Keratinocyte (primary cell): ENCODE measurements around the gene SCRT2. TPM values are rescaled to one million over a fixed set of nuclear protein-coding genes. Genes with fewer than 3 reads are reported as not detected.

Experiments
- DNase-seq: peaks from one replicate; pipeline ENCODE4 v3.0.0-alpha.2; 2011; ENCODE audit warnings: low read depth, missing footprints, low spot score
- FAIRE-seq: peaks from 2 replicates; lab custom pipeline; 2011; peaks lifted over from hg19 to GRCh38; lab: Jason Lieb, UNC
- H2AFZ ChIP-seq: 2 replicates; pipeline ENCODE4 v1.6.0; 2012; ENCODE audit warnings: low read length, control low read depth, inconsistent platforms; ENCODE audit not compliant: control insufficient read depth
- H3K27ac ChIP-seq: 2 replicates; pipeline ENCODE4 v1.5.1; 2011; ENCODE audit warnings: low read length; ENCODE audit not compliant: control insufficient read depth, insufficient read depth
- H3K27me3 ChIP-seq: 3 replicates; pipeline ENCODE4 v1.6.0; 2011; ENCODE audit warnings: low read length; ENCODE audit not compliant: control insufficient read depth, insufficient read depth; ENCODE audit errors: extremely low read depth
- H3K36me3 ChIP-seq, 2 experiments: 2 replicates in 1 of 2; 3 replicates in 1 of 2; pipeline ENCODE4 v1.5.1; 2011; ENCODE audit warnings: low read length in 2 of 2, mild to moderate bottlenecking in 1 of 2; ENCODE audit not compliant: control insufficient read depth in 2 of 2, insufficient read depth in 2 of 2; ENCODE audit errors: extremely low read depth in 1 of 2
- H3K4me1 ChIP-seq: 3 replicates; pipeline ENCODE4 v1.5.1; 2011; ENCODE audit warnings: low read length; ENCODE audit not compliant: control insufficient read depth, insufficient read depth; ENCODE audit errors: extremely low read depth
- H3K4me2 ChIP-seq: 3 replicates; pipeline ENCODE4 v1.6.0; 2011; ENCODE audit warnings: low read depth, low read length; ENCODE audit not compliant: control insufficient read depth, insufficient read depth; ENCODE audit errors: extremely low read depth
- H3K4me3 ChIP-seq, 3 experiments: fragments of 200-600 bp in 1 of 3; sonication (generic) in 1 of 3; 2 replicates in 2 of 3; 3 replicates in 1 of 3; pipeline ENCODE4 v1.5.1; 2011 to 2016; ENCODE audit warnings: low read length in 3 of 3, mild to moderate bottlenecking in 3 of 3, control low read depth in 2 of 3, inconsistent platforms in 1 of 3, low read depth in 1 of 3, mixed read lengths in 1 of 3, mixed run types in 1 of 3, moderate library complexity in 1 of 3; ENCODE audit not compliant: control insufficient read depth in 2 of 3, insufficient read depth in 2 of 3; ENCODE audit errors: extremely low read depth in 1 of 3
- H3K79me2 ChIP-seq: 2 replicates; pipeline ENCODE4 v1.6.0; 2012; ENCODE audit warnings: low read length; ENCODE audit not compliant: control insufficient read depth, insufficient read depth
- H3K9ac ChIP-seq: 3 replicates; pipeline ENCODE4 v1.6.0; 2011; ENCODE audit warnings: low read length; ENCODE audit not compliant: control insufficient read depth, insufficient read depth; ENCODE audit errors: extremely low read depth
- H3K9me1 ChIP-seq: 3 replicates; pipeline ENCODE4 v1.6.0; 2011; ENCODE audit warnings: low read length; ENCODE audit not compliant: control insufficient read depth, insufficient read depth; ENCODE audit errors: extremely low read depth
- H3K9me3 ChIP-seq: 2 replicates; pipeline ENCODE4 v1.5.1; 2012; ENCODE audit warnings: low read depth, low read length; ENCODE audit not compliant: control insufficient read depth
- H4K20me1 ChIP-seq: 3 replicates; pipeline ENCODE4 v1.6.0; 2011; ENCODE audit warnings: low read length; ENCODE audit not compliant: control insufficient read depth, insufficient read depth; ENCODE audit errors: extremely low read depth
- EZH2 ChIP-seq: IDR thresholded peaks from one replicate; pipeline ENCODE4 v1.6.1; 2012; ENCODE audit warnings: inconsistent platforms, mild to moderate bottlenecking, low read length, moderate library complexity
- dilution Hi-C: fragments of 300-500 bp; cut with MboI; formaldehyde crosslinking; loops from one replicate; pipeline ENCODE4 v1.7.0; 2020; ENCODE audit warnings: low sequenced_read_pairs; ENCODE audit not compliant: extremely low pct_ligation_motif_present
- polyA plus RNA-seq, 5 experiments: library from polyadenylated mRNA; depleted of rRNA in 3 of 5; stranded (reverse) in 3 of 5; stranded (forward) in 1 of 5; unstranded in 1 of 5; fragments of >200 nt; gene quantifications; 1 replicate in 1 of 5; 2 replicates in 3 of 5; 3 replicates in 1 of 5; pipeline versions ENCODE4 v1.2.1 to v1.2.3, GENCODE V29; 2011 to 2012; ENCODE audit warnings: missing spikeins in 2 of 5, low read depth in 1 of 5, low replicate concordance in 1 of 5
- TF ChIP-seq, protein P1 (sequence below), 3 experiments: IDR thresholded peaks in 1 of 3; conservative IDR thresholded peaks in 1 of 3; optimal IDR thresholded peaks in 1 of 3; 2 replicates in 2 of 3; 3 replicates in 1 of 3; pipeline versions ENCODE3 to v1.5.1; 2011; ENCODE audit warnings: low read length in 3 of 3, mild to moderate bottlenecking in 3 of 3, moderate library complexity in 2 of 3, control low read depth in 1 of 3, inconsistent platforms in 1 of 3; ENCODE audit not compliant: insufficient read depth in 2 of 3; ENCODE audit errors: extremely low read depth in 1 of 3

SCRT2 gene
- polyA plus RNA-seq, 1 donor (not counting 4 experiments of a cell fraction or from before 2014, with no cell fraction given): not detected

DNA sequence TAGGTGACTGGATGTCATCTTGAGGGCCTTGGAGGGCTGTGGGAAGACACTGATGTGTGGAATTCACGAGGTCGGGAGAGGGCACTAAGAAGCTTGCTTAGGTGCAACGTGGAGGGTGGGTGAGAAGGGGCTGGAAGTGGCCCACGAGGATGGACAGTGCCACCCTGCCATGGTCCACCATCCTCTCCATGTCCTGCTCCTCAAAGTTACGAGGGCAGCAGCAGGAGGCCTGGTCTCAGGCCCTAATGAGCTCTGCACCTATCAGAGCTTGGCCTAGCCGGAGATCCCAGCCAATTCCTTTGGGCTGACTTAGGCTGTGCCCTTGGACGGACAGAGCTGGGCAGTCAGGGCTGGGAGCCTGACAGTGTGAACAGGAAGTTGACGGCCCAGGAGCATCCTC lies 27.8 kb upstream of the SCRT2 start:
- no peak for TF ChIP-seq EZH2
- TF ChIP-seq, protein P1, sequence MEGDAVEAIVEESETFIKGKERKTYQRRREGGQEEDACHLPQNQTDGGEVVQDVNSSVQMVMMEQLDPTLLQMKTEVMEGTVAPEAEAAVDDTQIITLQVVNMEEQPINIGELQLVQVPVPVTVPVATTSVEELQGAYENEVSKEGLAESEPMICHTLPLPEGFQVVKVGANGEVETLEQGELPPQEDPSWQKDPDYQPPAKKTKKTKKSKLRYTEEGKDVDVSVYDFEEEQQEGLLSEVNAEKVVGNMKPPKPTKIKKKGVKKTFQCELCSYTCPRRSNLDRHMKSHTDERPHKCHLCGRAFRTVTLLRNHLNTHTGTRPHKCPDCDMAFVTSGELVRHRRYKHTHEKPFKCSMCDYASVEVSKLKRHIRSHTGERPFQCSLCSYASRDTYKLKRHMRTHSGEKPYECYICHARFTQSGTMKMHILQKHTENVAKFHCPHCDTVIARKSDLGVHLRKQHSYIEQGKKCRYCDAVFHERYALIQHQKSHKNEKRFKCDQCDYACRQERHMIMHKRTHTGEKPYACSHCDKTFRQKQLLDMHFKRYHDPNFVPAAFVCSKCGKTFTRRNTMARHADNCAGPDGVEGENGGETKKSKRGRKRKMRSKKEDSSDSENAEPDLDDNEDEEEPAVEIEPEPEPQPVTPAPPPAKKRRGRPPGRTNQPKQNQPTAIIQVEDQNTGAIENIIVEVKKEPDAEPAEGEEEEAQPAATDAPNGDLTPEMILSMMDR (optimal IDR thresholded peaks at IDR 0.05 in 1 of 3, IDR thresholded peaks at IDR 0.05 in 1 of 3, conservative IDR thresholded peaks at IDR 0.05 in 1 of 3; ENCODE audit: extremely low read depth in 1 of 3, insufficient read depth in 2 of 3, low read length in 3 of 3): no peak
- DNase-seq (no peak), FAIRE-seq (no peak)
- H4K20me1 ChIP-seq: no peaks in the 10 kb centered on the region
- no peak overlapping the region for H2AFZ ChIP-seq
- no peaks in the 10 kb centered on the region for H3K79me2 ChIP-seq
- H3K27ac ChIP-seq: no peak overlapping the region
- dilution Hi-C loops: no loop called here
- no peak overlapping the region for H3K4me2 ChIP-seq
- no peaks in the 10 kb centered on the region for H3K9me3 ChIP-seq
- H3K4me1 ChIP-seq: no peaks in the 10 kb centered on the region
- H3K4me3 ChIP-seq: no peak overlapping the region
- H3K9ac ChIP-seq: no peak overlapping the region
- no peaks in the 10 kb centered on the region for H3K36me3 ChIP-seq
- H3K9me1 ChIP-seq: no peaks in the 10 kb centered on the region
- H3K27me3 ChIP-seq: peaks cover 13% of the 10 kb centered on the region

DNA sequence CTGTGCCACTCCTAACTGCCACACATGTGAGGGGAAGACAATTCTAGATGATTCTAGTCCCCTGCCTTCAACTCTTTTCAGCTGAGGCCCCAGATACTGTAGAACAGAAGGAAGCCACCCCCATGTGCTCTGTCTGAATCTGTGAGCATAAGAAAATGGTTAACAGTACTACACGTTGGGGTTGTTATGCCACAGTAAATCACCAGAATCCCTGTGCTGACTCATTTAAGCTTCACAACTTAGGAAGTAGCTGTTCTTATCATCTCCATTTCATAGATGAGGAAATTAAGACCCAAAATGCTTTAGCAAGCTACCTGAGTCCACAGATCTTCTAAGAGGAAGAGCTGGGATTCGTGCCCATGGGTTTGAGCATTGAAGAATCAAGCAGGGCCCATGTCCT lies 27.4 kb upstream of the SCRT2 start:
- no peaks in the 10 kb centered on the region for H3K4me1 ChIP-seq
- H3K9ac ChIP-seq: no peak overlapping the region
- peaks cover 14% of the 10 kb centered on the region for H3K27me3 ChIP-seq
- H3K4me2 ChIP-seq: no peak overlapping the region
- DNase-seq (no peak), FAIRE-seq (no peak)
- no peaks in the 10 kb centered on the region for H3K9me3 ChIP-seq
- no peak overlapping the region for H2AFZ ChIP-seq
- H3K9me1 ChIP-seq: no peaks in the 10 kb centered on the region
- H4K20me1 ChIP-seq: no peaks in the 10 kb centered on the region
- dilution Hi-C loops: no loop called here
- no peak overlapping the region for H3K27ac ChIP-seq
- no peaks in the 10 kb centered on the region for H3K36me3 ChIP-seq
- no peak overlapping the region for H3K4me3 ChIP-seq
- no peak for TF ChIP-seq EZH2
- TF ChIP-seq, protein P1 (optimal IDR thresholded peaks at IDR 0.05 in 1 of 3, IDR thresholded peaks at IDR 0.05 in 1 of 3, conservative IDR thresholded peaks at IDR 0.05 in 1 of 3; ENCODE audit: extremely low read depth in 1 of 3, insufficient read depth in 2 of 3, low read length in 3 of 3): no peak
- no peaks in the 10 kb centered on the region for H3K79me2 ChIP-seq
